GM21619 (cell line): ENCODE results near the gene GPC5.

ENCODE experiments used
- ATAC-seq: cut with Tn5 transposase; IDR thresholded peaks from one replicate; pipeline ENCODE4 v1.9.1; 2021; ENCODE audit not compliant: unreplicated experiment

Gene GPC5

GRCh38 chr13:91533354-91533753 lies 134.9 kb downstream of the GPC5 start:
- no peak for ATAC-seq

GRCh38 chr13:91534996-91535395 lies 136.6 kb downstream of the GPC5 start:
- ATAC-seq, result no peak

GRCh38 chr13:91537376-91537775 lies 139.0 kb downstream of the GPC5 start:
- ATAC-seq, result no peak

GRCh38 chr13:91539286-91540157 lies 141.1 kb downstream of the GPC5 start:
- ATAC-seq, result no peak

- ATAC-seq, result no peak
Observed at GRCh38 chr13:91540158-91540736, 141.8 kb downstream of the GPC5 start.

GRCh38 chr13:91544723-91545122 lies 146.3 kb downstream of the GPC5 start:
- ATAC-seq, result no peak

GRCh38 chr13:91546900-91547299 lies 148.5 kb downstream of the GPC5 start:
- no peak for ATAC-seq

- ATAC-seq, result no peak
Observed at GRCh38 chr13:91553584-91553983, 155.2 kb downstream of the GPC5 start.

GRCh38 chr13:91554101-91554500 lies 155.7 kb downstream of the GPC5 start:
- ATAC-seq, result no peak

GRCh38 chr13:91557328-91558090 lies 159.1 kb downstream of the GPC5 start:
- no peak for ATAC-seq

GRCh38 chr13:91563799-91564198 lies 165.4 kb downstream of the GPC5 start:
- no peak for ATAC-seq

GRCh38 chr13:91564396-91564795 lies 166.0 kb downstream of the GPC5 start:
- ATAC-seq, result no peak

- no peak for ATAC-seq
Observed at GRCh38 chr13:91565296-91565695, 166.9 kb downstream of the GPC5 start.

- no peak for ATAC-seq
Observed at GRCh38 chr13:91567485-91568207, 169.2 kb downstream of the GPC5 start.

GRCh38 chr13:91571681-91572080 lies 173.3 kb downstream of the GPC5 start:
- no peak for ATAC-seq

GRCh38 chr13:91572439-91572838 lies 174.0 kb downstream of the GPC5 start:
- ATAC-seq, result no peak

- ATAC-seq, result no peak
Observed at GRCh38 chr13:91572944-91573598, 174.7 kb downstream of the GPC5 start.

- no peak for ATAC-seq
Observed at GRCh38 chr13:91574766-91575165, 176.3 kb downstream of the GPC5 start.

- ATAC-seq, result no peak
Observed at GRCh38 chr13:91576590-91576989, 178.2 kb downstream of the GPC5 start.

GRCh38 chr13:91579320-91579719 lies 180.9 kb downstream of the GPC5 start:
- no peak for ATAC-seq

- ATAC-seq, result no peak
Observed at GRCh38 chr13:91580749-91581148, 182.3 kb downstream of the GPC5 start.
